Mucosa of rectum (tissue), 2 donors: ENCODE measurements around the gene BICD1.

Source experiments
- H3K27ac ChIP-seq, 2 donors: one replicate each; pipeline ENCODE4 v1.7.0; 2013; ENCODE audit warnings: inconsistent platforms in 2 of 2, low read depth in 2 of 2, low read length in 2 of 2
- H3K27me3 ChIP-seq, 2 donors: one replicate each; pipeline ENCODE4 v1.7.0; 2013; ENCODE audit warnings: low read length in 2 of 2; ENCODE audit not compliant: control insufficient read depth in 2 of 2, insufficient read depth in 2 of 2
- H3K36me3 ChIP-seq, 2 donors: one replicate each; pipeline ENCODE4 v1.7.0; 2013; ENCODE audit warnings: low read length in 2 of 2; ENCODE audit not compliant: control insufficient read depth in 2 of 2, insufficient read depth in 2 of 2
- H3K4me1 ChIP-seq, 2 donors: one replicate each; pipeline ENCODE4 v1.7.0; 2013; ENCODE audit warnings: low read length in 2 of 2, mild to moderate bottlenecking in 1 of 2; ENCODE audit not compliant: control insufficient read depth in 2 of 2, insufficient read depth in 2 of 2
- H3K4me3 ChIP-seq, 2 donors: one replicate each; pipeline ENCODE4 v1.7.0; 2013; ENCODE audit warnings: low read length in 2 of 2
- H3K9ac ChIP-seq, 2 donors: one replicate each; pipeline ENCODE4 v1.7.0; 2013; ENCODE audit warnings: low read length in 2 of 2, low read depth in 1 of 2, mild to moderate bottlenecking in 1 of 2
- H3K9me3 ChIP-seq, 2 donors: one replicate each; pipeline ENCODE4 v1.7.0; 2013; ENCODE audit warnings: low read length in 2 of 2; ENCODE audit not compliant: control insufficient read depth in 2 of 2
- donor health status: healthy.
- donor health status: Normal muscosa, but diverticular disease.

The BICD1 gene

DNA sequence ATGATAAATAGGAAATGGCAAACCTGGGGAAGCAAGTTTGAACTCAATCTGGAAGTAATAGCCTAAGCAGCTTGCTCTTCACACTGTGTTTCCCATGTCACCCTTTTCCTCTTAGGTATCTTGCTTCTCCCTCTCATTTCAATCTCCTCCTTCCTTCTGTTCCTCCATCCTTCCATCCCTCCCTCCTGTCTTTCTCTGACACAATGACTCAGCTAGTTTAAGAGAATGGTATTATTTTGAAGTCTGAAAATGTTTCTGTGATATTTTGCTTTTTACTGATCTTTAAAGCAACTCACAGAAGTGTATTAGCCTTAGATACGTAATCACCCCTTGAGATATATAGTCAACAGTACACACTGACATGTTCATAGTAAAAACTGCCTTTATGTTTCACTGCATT is 236.8 kb downstream of the BICD1 start:
- no peaks in the 10 kb centered on the region for H3K36me3 ChIP-seq
- H3K4me1 ChIP-seq = no peaks in the 10 kb centered on the region
- H3K9ac ChIP-seq = no peak overlapping the region
- H3K27me3 ChIP-seq = no peaks in the 10 kb centered on the region
- H3K4me3 ChIP-seq = no peak overlapping the region
- H3K9me3 ChIP-seq = no peaks in the 10 kb centered on the region
- H3K27ac ChIP-seq = no peak overlapping the region

GRCh38 chr12:32344047-32344446 is 237.4 kb downstream of the BICD1 start:
- Histone ChIP-seq H3K27me3 (no peaks in the 10 kb centered on the region), H3K36me3 (no peaks in the 10 kb centered on the region), H3K4me3 (no peak overlapping the region), H3K9me3 (no peaks in the 10 kb centered on the region), H3K9ac (no peak overlapping the region), H3K27ac (no peak overlapping the region), H3K4me1 (no peaks in the 10 kb centered on the region)

- no peak overlapping the region for H3K4me3 ChIP-seq
- H3K9me3 ChIP-seq = no peaks in the 10 kb centered on the region
- H3K27ac ChIP-seq = no peak overlapping the region
- H3K27me3 ChIP-seq = no peaks in the 10 kb centered on the region
- no peak overlapping the region for H3K9ac ChIP-seq
- no peaks in the 10 kb centered on the region for H3K4me1 ChIP-seq
- no peaks in the 10 kb centered on the region for H3K36me3 ChIP-seq
Observed at GRCh38 chr12:32353540-32353939, 246.9 kb downstream of the BICD1 start.

DNA sequence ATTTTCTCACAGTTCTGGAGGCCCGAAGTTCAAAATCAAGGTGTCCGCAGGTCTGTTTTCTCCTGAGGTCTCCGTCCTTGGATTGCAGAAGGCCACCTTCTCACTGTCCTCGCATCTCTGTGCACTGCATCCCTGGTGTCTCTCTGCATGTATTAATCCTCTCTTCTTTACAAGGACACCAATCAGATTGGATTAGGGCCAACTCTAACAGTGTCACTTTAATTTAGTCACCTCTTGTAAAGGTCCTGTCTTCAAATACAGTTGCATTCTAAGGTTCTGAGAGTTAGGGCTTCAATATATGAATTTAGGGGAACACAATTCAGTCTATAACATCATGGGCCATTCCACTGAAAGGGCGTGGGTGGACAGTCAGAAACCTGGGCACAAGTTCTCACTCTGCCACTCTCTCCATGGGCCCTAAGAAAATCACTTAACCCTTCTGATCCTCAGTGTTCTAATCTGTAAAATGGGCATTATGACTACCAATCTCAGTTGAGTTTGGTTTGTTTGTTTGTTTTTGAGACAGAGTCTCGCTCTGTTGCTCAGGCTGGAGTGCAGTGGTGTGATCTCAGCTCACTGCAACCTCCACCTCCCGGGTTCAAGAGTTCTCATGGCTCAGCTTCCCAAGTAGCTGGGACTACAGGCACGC is 251.1 kb downstream of the BICD1 start:
- no peaks in the 10 kb centered on the region for H3K27me3 ChIP-seq
- H3K9ac ChIP-seq = no peak overlapping the region
- no peak overlapping the region for H3K4me3 ChIP-seq
- no peaks in the 10 kb centered on the region for H3K4me1 ChIP-seq
- H3K36me3 ChIP-seq = no peaks in the 10 kb centered on the region
- H3K27ac ChIP-seq = no peak overlapping the region
- no peaks in the 10 kb centered on the region for H3K9me3 ChIP-seq

DNA sequence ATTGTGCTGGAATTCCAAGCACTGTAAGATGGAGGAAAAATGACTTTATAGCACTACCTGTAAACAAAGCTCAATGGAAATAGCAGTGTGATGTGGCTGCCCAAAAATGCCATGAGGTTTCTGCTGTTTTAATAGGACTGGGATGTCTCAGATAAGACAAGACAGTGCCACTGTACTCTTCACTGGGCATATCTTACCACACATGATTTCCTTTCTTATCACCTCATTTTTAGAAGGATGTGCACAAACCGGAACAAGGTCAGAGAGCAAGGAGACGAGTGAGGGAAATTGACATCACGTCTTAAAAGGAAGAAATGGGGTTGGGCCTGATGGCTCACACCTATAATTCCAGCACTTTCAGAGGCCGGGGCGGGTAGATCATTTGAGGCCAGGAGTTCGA is 254.3 kb downstream of the BICD1 start:
- H3K9ac ChIP-seq = no peak overlapping the region
- no peaks in the 10 kb centered on the region for H3K9me3 ChIP-seq
- H3K4me1 ChIP-seq = no peaks in the 10 kb centered on the region
- H3K4me3 ChIP-seq = no peak overlapping the region
- no peaks in the 10 kb centered on the region for H3K36me3 ChIP-seq
- no peak overlapping the region for H3K27ac ChIP-seq
- no peaks in the 10 kb centered on the region for H3K27me3 ChIP-seq

- H3K27ac ChIP-seq = no peak overlapping the region
Observed at GRCh38 chr12:32362892-32363291, 256.2 kb downstream of the BICD1 start.

GRCh38 chr12:32365473-32366064 is 258.9 kb downstream of the BICD1 start:
- no peaks in the 10 kb centered on the region for H3K36me3 ChIP-seq
- no peak overlapping the region for H3K27ac ChIP-seq
- no peak overlapping the region for H3K4me3 ChIP-seq
- H3K4me1 ChIP-seq = no peaks in the 10 kb centered on the region
- no peak overlapping the region for H3K9ac ChIP-seq
- no peaks in the 10 kb centered on the region for H3K9me3 ChIP-seq
- H3K27me3 ChIP-seq = no peaks in the 10 kb centered on the region

More at GRCh38 chr12:32362892-32363291, 256.2 kb downstream of the BICD1 start:
- H3K4me1 ChIP-seq = no peaks in the 10 kb centered on the region
- H3K36me3 ChIP-seq = no peaks in the 10 kb centered on the region
- no peaks in the 10 kb centered on the region for H3K27me3 ChIP-seq
- no peaks in the 10 kb centered on the region for H3K9me3 ChIP-seq
- no peak overlapping the region for H3K9ac ChIP-seq
- H3K4me3 ChIP-seq = no peak overlapping the region

DNA sequence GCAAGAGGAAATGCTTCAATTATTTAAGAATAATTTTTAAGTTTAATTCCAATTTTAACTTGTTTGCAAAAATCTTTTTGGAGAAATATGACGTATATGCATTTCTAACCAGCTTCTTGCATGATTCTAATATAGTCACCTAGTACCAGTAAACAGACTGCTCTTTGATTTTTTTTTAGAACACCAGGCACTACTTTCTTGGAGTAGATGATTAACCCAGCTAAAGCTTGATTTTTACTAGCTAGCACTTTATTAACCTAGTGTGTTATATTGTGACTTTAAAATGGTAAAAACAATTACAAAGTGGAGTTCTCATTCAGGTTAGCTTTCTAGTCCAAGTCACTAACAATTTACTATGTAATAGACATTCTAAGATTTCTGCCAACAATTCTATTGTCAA is 260.1 kb downstream of the BICD1 start:
- H3K27ac ChIP-seq = no peak overlapping the region
- H3K4me3 ChIP-seq = no peak overlapping the region
- H3K36me3 ChIP-seq = no peaks in the 10 kb centered on the region
- no peaks in the 10 kb centered on the region for H3K4me1 ChIP-seq
- H3K9me3 ChIP-seq = no peaks in the 10 kb centered on the region
- H3K9ac ChIP-seq = no peak overlapping the region
- no peaks in the 10 kb centered on the region for H3K27me3 ChIP-seq

DNA sequence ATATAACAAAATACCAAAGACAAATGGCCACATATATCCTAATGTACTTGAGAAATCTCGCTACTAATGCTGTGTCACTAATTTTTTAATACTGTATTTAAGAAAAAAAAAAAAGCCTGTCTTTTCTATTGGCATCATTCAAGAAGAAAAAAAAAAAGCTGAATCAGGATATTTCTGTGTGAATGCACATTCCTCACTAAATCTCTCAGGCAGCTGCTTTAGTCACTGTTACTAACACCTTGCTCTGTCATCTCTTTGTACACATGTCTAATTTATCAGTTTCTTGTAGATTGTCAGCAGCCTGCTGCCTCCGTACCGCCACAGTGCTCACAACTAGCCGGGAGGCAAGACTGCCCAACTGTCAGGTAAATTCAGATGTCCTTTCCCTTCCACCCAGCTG is 260.7 kb downstream of the BICD1 start:
- Histone ChIP-seq H3K4me3 (no peak overlapping the region), H3K27ac (no peak overlapping the region), H3K36me3 (no peaks in the 10 kb centered on the region), H3K9me3 (no peaks in the 10 kb centered on the region), H3K9ac (no peak overlapping the region), H3K4me1 (no peaks in the 10 kb centered on the region), H3K27me3 (no peaks in the 10 kb centered on the region)

- no peaks in the 10 kb centered on the region for H3K27me3 ChIP-seq
- H3K4me3 ChIP-seq = no peak overlapping the region
- no peaks in the 10 kb centered on the region for H3K4me1 ChIP-seq
- no peak overlapping the region for H3K9ac ChIP-seq
- no peak overlapping the region for H3K27ac ChIP-seq
- H3K36me3 ChIP-seq = no peaks in the 10 kb centered on the region
- no peaks in the 10 kb centered on the region for H3K9me3 ChIP-seq
Observed at GRCh38 chr12:32369202-32369601, 262.6 kb downstream of the BICD1 start.
